Naive B cell (primary cell): ENCODE data around the gene HNRNPC. TPM values are rescaled to one million over a fixed set of nuclear protein-coding genes. Genes with fewer than 3 reads are reported as not detected.
"Not testable (repeated sequence)": the region's sequence is repeated elsewhere in the genome, so short reads cannot be mapped to it uniquely, and the experiment has no call there.

Experiments
- ATAC-seq, 2 donors: fragments of 150-1000 bp; cut with Tn5 transposase; 2 replicates each; pipeline ENCODE4 v1.10.0; 2021; ENCODE audit warnings: low read depth in 2 of 2, mild to moderate bottlenecking in 2 of 2, moderate library complexity in 2 of 2
- DNase-seq: peaks from one replicate; pipeline ENCODE4 v3.0.0; 2022
- H3K27ac Mint-ChIP-seq, 6 donors: one replicate each; pipeline ENCODE4 v1.8.0; 2020 to 2022; ENCODE audit warnings: mild to moderate bottlenecking in 6 of 6, mixed read lengths in 6 of 6, moderate library complexity in 5 of 6, inconsistent platforms in 2 of 6
- H3K27me3 Mint-ChIP-seq, 3 donors: one replicate each; pipeline ENCODE4 v1.8.0; 2021 to 2022; ENCODE audit warnings: mixed read lengths in 3 of 3, mild to moderate bottlenecking in 1 of 3
- H3K36me3 Mint-ChIP-seq, 2 donors: one replicate each; pipeline ENCODE4 v1.8.0; 2020 to 2022; ENCODE audit warnings: mixed read lengths in 2 of 2, inconsistent platforms in 1 of 2, mild to moderate bottlenecking in 1 of 2
- H3K4me1 Mint-ChIP-seq, 3 donors: one replicate each; pipeline ENCODE4 v1.8.0; 2020 to 2022; ENCODE audit warnings: mixed read lengths in 3 of 3, inconsistent platforms in 1 of 3, mild to moderate bottlenecking in 1 of 3, moderate library complexity in 1 of 3
- H3K4me3 Mint-ChIP-seq, 8 donors: one replicate each; pipeline ENCODE4 v1.8.0; 2020 to 2022; ENCODE audit warnings: mild to moderate bottlenecking in 8 of 8, mixed read lengths in 8 of 8, moderate library complexity in 8 of 8, inconsistent platforms in 2 of 8
- H3K9me3 Mint-ChIP-seq, 7 donors: one replicate each; pipeline ENCODE4 v1.8.0; 2020 to 2022; ENCODE audit warnings: mixed read lengths in 7 of 7, mild to moderate bottlenecking in 5 of 7, inconsistent platforms in 2 of 7, moderate library complexity in 1 of 7
- polyA plus RNA-seq, 6 donors: library from polyadenylated mRNA; unstranded; fragments of 300-500 nt; fragmentation: Illumina TruSeq; gene quantifications; one replicate each; pipeline ENCODE4 v1.2.3, GENCODE V29; 2021; ENCODE audit warnings: low read depth in 6 of 6

HNRNPC gene
- polyA plus RNA-seq, 6 donors from 2014 or later = 797 to 1,243 (median 873) TPM

- ATAC-seq = no peak
- H3K36me3 Mint-ChIP-seq = peaks cover 17 to 31% of the 10 kb centered on the region in 2 donors
- H3K4me3 Mint-ChIP-seq = no peak overlapping the region
Measured at GRCh38 chr14:21231020-21231652, 38.1 kb downstream of the HNRNPC start.

GRCh38 chr14:21229821-21230220, 39.4 kb downstream of the HNRNPC start:
- Mint-ChIP-seq H3K27ac (peak overlapping the region in 1 of 6 donors; percentile 24), H3K9me3 (no peaks in the 10 kb centered on the region), H3K4me3 (no peak overlapping the region), H3K27me3 (no peaks in the 10 kb centered on the region), H3K4me1 (peaks cover 19 to 38% (median 29%) of the 10 kb centered on the region in 3 donors), H3K36me3 (peaks cover 18 to 31% of the 10 kb centered on the region in 2 donors)
- ATAC-seq (no peak), DNase-seq (no peak)

More at GRCh38 chr14:21231020-21231652, 38.1 kb downstream of the HNRNPC start:
- Mint-ChIP-seq H3K4me1 (peaks cover 23 to 44% (median 34%) of the 10 kb centered on the region in 3 donors), H3K9me3 (no peaks in the 10 kb centered on the region), H3K27ac (peak overlapping the region in 1 of 6 donors; percentile 34), H3K27me3 (no peaks in the 10 kb centered on the region)
- no peak for DNase-seq

- no peak for ATAC-seq
- no peak for DNase-seq
- H3K27ac Mint-ChIP-seq = no peak overlapping the region
- no peaks in the 10 kb centered on the region for H3K27me3 Mint-ChIP-seq
- H3K36me3 Mint-ChIP-seq = peaks cover 20 to 25% of the 10 kb centered on the region in 2 donors
- H3K4me3 Mint-ChIP-seq = no peak overlapping the region
- H3K4me1 Mint-ChIP-seq = peaks cover 21 to 36% (median 24%) of the 10 kb centered on the region in 3 donors
- no peaks in the 10 kb centered on the region for H3K9me3 Mint-ChIP-seq
Measured at GRCh38 chr14:21227981-21228380, 41.3 kb downstream of the HNRNPC start.

GRCh38 chr14:21227150-21227549, 42.1 kb downstream of the HNRNPC start:
- no peak overlapping the region for H3K4me3 Mint-ChIP-seq
- peaks cover 23 to 25% of the 10 kb centered on the region in 2 donors for H3K36me3 Mint-ChIP-seq
- H3K27ac Mint-ChIP-seq = peak overlapping the region in 1 of 6 donors; percentile 5
- no peak for ATAC-seq
- H3K9me3 Mint-ChIP-seq = no peaks in the 10 kb centered on the region
- DNase-seq = no peak
- peaks cover 23 to 38% (median 26%) of the 10 kb centered on the region in 3 donors for H3K4me1 Mint-ChIP-seq
- H3K27me3 Mint-ChIP-seq = no peaks in the 10 kb centered on the region

GRCh38 chr14:21226467-21226866, 42.8 kb downstream of the HNRNPC start:
- peaks cover 22 to 35% (median 23%) of the 10 kb centered on the region in 3 donors for H3K4me1 Mint-ChIP-seq
- DNase-seq (no peak), ATAC-seq (no peak)
- H3K9me3 Mint-ChIP-seq = no peaks in the 10 kb centered on the region
- no peak overlapping the region for H3K4me3 Mint-ChIP-seq
- H3K36me3 Mint-ChIP-seq = peaks cover 19 to 23% of the 10 kb centered on the region in 2 donors
- peak overlapping the region in 1 of 6 donors; percentile 60 for H3K27ac Mint-ChIP-seq
- H3K27me3 Mint-ChIP-seq = no peaks in the 10 kb centered on the region

- peak overlapping the region in 2 of 6 donors; percentile 27 to 49 for H3K27ac Mint-ChIP-seq
- H3K4me3 Mint-ChIP-seq, DNase-seq, H3K27me3 Mint-ChIP-seq, H3K9me3 Mint-ChIP-seq, ATAC-seq: not testable (repeated sequence)
- H3K36me3 Mint-ChIP-seq = peaks cover 16 to 21% of the 10 kb centered on the region in 2 donors
- peaks cover 19 to 37% (median 28%) of the 10 kb centered on the region in 3 donors for H3K4me1 Mint-ChIP-seq
Measured at GRCh38 chr14:21225164-21225563, 44.1 kb downstream of the HNRNPC start.

GRCh38 chr14:21220874-21221477, 48.3 kb downstream of the HNRNPC start:
- peaks cover 23 to 40% (median 36%) of the 10 kb centered on the region in 3 donors for H3K4me1 Mint-ChIP-seq

GRCh38 chr14:21219561-21220111, 49.6 kb downstream of the HNRNPC start:
- H3K27ac Mint-ChIP-seq = peak overlapping the region in 4 of 6 donors; percentile 0 to 70 (median 12)
- H3K4me3 Mint-ChIP-seq = no peak overlapping the region
- DNase-seq (no peak), ATAC-seq (no peak)
- peaks cover 26 to 52% (median 49%) of the 10 kb centered on the region in 3 donors for H3K4me1 Mint-ChIP-seq
- H3K27me3 Mint-ChIP-seq = no peaks in the 10 kb centered on the region
- H3K36me3 Mint-ChIP-seq = peaks cover 13 to 23% of the 10 kb centered on the region in 2 donors
- no peaks in the 10 kb centered on the region for H3K9me3 Mint-ChIP-seq

More at GRCh38 chr14:21220874-21221477, 48.3 kb downstream of the HNRNPC start:
- peak overlapping the region in 1 of 6 donors; percentile 49 for H3K27ac Mint-ChIP-seq
- no peak for DNase-seq
- H3K36me3 Mint-ChIP-seq = peaks cover 15 to 19% of the 10 kb centered on the region in 2 donors
- H3K27me3 Mint-ChIP-seq = no peaks in the 10 kb centered on the region
- no peak for ATAC-seq
- no peaks in the 10 kb centered on the region for H3K9me3 Mint-ChIP-seq
- H3K4me3 Mint-ChIP-seq = no peak overlapping the region

- H3K9me3 Mint-ChIP-seq = no peaks in the 10 kb centered on the region
- H3K4me1 Mint-ChIP-seq = peaks cover 24 to 54% (median 51%) of the 10 kb centered on the region in 3 donors
- DNase-seq (no peak), ATAC-seq (no peak)
- peak overlapping the region in 2 of 6 donors; percentile 0 to 48 for H3K27ac Mint-ChIP-seq
- peaks cover 8 to 29% of the 10 kb centered on the region in 2 donors for H3K36me3 Mint-ChIP-seq
- H3K27me3 Mint-ChIP-seq = no peaks in the 10 kb centered on the region
- no peak overlapping the region for H3K4me3 Mint-ChIP-seq
Measured at GRCh38 chr14:21219120-21219519, 50.1 kb downstream of the HNRNPC start.

- DNase-seq (no peak), ATAC-seq (no peak)
- Mint-ChIP-seq H3K27me3 (no peaks in the 10 kb centered on the region), H3K27ac (peak overlapping the region; percentile 18 to 97 (median 64)), H3K9me3 (no peaks in the 10 kb centered on the region), H3K36me3 (peaks cover 18 to 32% of the 10 kb centered on the region in 2 donors), H3K4me1 (peaks cover 23 to 52% (median 44%) of the 10 kb centered on the region in 3 donors), H3K4me3 (peak overlapping the region in 1 of 8 donors; percentile 23)
Measured at GRCh38 chr14:21215879-21216251, 53.4 kb downstream of the HNRNPC start.

GRCh38 chr14:21215130-21215878, 53.9 kb downstream of the HNRNPC start:
- DNase-seq = no peak
- no peaks in the 10 kb centered on the region for H3K27me3 Mint-ChIP-seq
- peak overlapping the region in 5 of 6 donors; percentile 15 to 97 (median 72) for H3K27ac Mint-ChIP-seq
- no peaks in the 10 kb centered on the region for H3K9me3 Mint-ChIP-seq
- peak overlapping the region in 1 of 8 donors; percentile 20 for H3K4me3 Mint-ChIP-seq
- no peak for ATAC-seq
- H3K4me1 Mint-ChIP-seq = peaks cover 23 to 49% (median 41%) of the 10 kb centered on the region in 3 donors
- H3K36me3 Mint-ChIP-seq = peaks cover 21 to 34% of the 10 kb centered on the region in 2 donors

GRCh38 chr14:21213652-21214051, 55.6 kb downstream of the HNRNPC start:
- no peaks in the 10 kb centered on the region for H3K27me3 Mint-ChIP-seq
- peaks cover 13 to 35% of the 10 kb centered on the region in 2 donors for H3K36me3 Mint-ChIP-seq
- DNase-seq = no peak
- no peak for ATAC-seq
- no peaks in the 10 kb centered on the region for H3K9me3 Mint-ChIP-seq
- H3K4me3 Mint-ChIP-seq = no peak overlapping the region
- H3K27ac Mint-ChIP-seq = peak overlapping the region in 2 of 6 donors; percentile 19 to 77
- peaks cover 15 to 38% (median 31%) of the 10 kb centered on the region in 3 donors for H3K4me1 Mint-ChIP-seq

GRCh38 chr14:21212824-21213223, 56.4 kb downstream of the HNRNPC start:
- not testable (repeated sequence) for H3K4me3 Mint-ChIP-seq

More at GRCh38 chr14:21212824-21213223, 56.4 kb downstream of the HNRNPC start:
- H3K9me3 Mint-ChIP-seq, H3K27me3 Mint-ChIP-seq, ATAC-seq, DNase-seq: not testable (repeated sequence)
- Mint-ChIP-seq H3K4me1 (peaks cover 15 to 35% (median 31%) of the 10 kb centered on the region in 3 donors), H3K36me3 (peaks cover 13 to 40% of the 10 kb centered on the region in 2 donors), H3K27ac (peak overlapping the region in 2 of 6 donors; percentile 45 to 83)
